AG04450 (cell line): Measurements from ENCODE around the gene UAP1L1. TPM values are rescaled to one million over a fixed set of nuclear protein-coding genes. Genes with fewer than 3 reads are reported as not detected.

Experiments
- CTCF ChIA-PET: fragments of 300-600, 350-600 bp; formaldehyde crosslinking; extraction: SDS; loops from one replicate; lab custom pipeline; 2022; ENCODE audit warnings: antibody characterized with exemption, inconsistent platforms; lab: Charles Lee
- POLR2A ChIA-PET: fragments of 350-600 bp; formaldehyde crosslinking; extraction: SDS; loops from one replicate; lab custom pipeline; 2021; ENCODE audit warnings: antibody characterized with exemption, inconsistent platforms; lab: Yijun Ruan, JAX
- DNase-seq: peaks from one replicate; pipeline ENCODE4 v3.0.0-alpha.2; 2011; ENCODE audit warnings: low read depth, low spot score
- H3K27ac ChIP-seq: one replicate; pipeline ENCODE4 v1.5.1; 2012; ENCODE audit warnings: low read depth, low read length, control low read depth
- H3K27me3 ChIP-seq: one replicate; pipeline ENCODE4 v1.6.0; 2012; ENCODE audit warnings: low read length; ENCODE audit not compliant: control insufficient read depth, insufficient read depth
- H3K4me3 ChIP-seq: 2 replicates; pipeline ENCODE4 v1.5.1; 2011; ENCODE audit warnings: mild to moderate bottlenecking, low read depth, low read length, control low read depth
- H3K9me3 ChIP-seq: 2 replicates; pipeline ENCODE4 v1.5.1; 2012; ENCODE audit warnings: low read length; ENCODE audit not compliant: control insufficient read depth, insufficient read depth
- polyA plus RNA-seq: library from polyadenylated mRNA; depleted of rRNA; stranded (reverse); fragments of >200 nt; gene quantifications from 2 replicates; pipeline ENCODE4 v1.2.3, GENCODE V29; 2011
- TF ChIP-seq, protein P1 (sequence below): IDR thresholded peaks from 2 replicates; pipeline ENCODE4 v1.5.1; 2011; ENCODE audit warnings: low read depth, low read length, control low read depth, inconsistent platforms

The UAP1L1 gene
- polyA plus RNA-seq, 1 experiment: 5.1 TPM

GRCh38 chr9:137037035-137037434 is 40.3 kb upstream of the UAP1L1 start:
- Histone ChIP-seq H3K9me3 (no peaks in the 10 kb centered on the region; the same call in 1 of the 2 replicates), H3K4me3 (no peak overlapping the region), H3K27me3 (no peaks in the 10 kb centered on the region), H3K27ac (no peak overlapping the region)
- TF ChIP-seq, protein P1, sequence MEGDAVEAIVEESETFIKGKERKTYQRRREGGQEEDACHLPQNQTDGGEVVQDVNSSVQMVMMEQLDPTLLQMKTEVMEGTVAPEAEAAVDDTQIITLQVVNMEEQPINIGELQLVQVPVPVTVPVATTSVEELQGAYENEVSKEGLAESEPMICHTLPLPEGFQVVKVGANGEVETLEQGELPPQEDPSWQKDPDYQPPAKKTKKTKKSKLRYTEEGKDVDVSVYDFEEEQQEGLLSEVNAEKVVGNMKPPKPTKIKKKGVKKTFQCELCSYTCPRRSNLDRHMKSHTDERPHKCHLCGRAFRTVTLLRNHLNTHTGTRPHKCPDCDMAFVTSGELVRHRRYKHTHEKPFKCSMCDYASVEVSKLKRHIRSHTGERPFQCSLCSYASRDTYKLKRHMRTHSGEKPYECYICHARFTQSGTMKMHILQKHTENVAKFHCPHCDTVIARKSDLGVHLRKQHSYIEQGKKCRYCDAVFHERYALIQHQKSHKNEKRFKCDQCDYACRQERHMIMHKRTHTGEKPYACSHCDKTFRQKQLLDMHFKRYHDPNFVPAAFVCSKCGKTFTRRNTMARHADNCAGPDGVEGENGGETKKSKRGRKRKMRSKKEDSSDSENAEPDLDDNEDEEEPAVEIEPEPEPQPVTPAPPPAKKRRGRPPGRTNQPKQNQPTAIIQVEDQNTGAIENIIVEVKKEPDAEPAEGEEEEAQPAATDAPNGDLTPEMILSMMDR: no peak
- POLR2A ChIA-PET: no interaction called here
- CTCF ChIA-PET: interaction anchor here (3.7 to 5.1 kb wide), 2 partner anchors 90 to 250 kb away, joined by 31 to 105 read pairs; no protein-coding TSS in a partner anchor
- DNase-seq: no peak

- TF ChIP-seq, protein P1: no peak
- H3K4me3 ChIP-seq: no peak overlapping the region
- H3K27ac ChIP-seq: no peak overlapping the region
- no peak for DNase-seq
- POLR2A ChIA-PET: no interaction called here
- H3K27me3 ChIP-seq: no peaks in the 10 kb centered on the region
- CTCF ChIA-PET: interaction anchor here (0.6 to 5.1 kb wide), 3 partner anchors 33 to 250 kb away, joined by 3 to 105 read pairs (median 31); partner anchors contain the start of gene SAPCD2
- H3K9me3 ChIP-seq: no peaks in the 10 kb centered on the region; the same call in 1 of the 2 replicates
Observed at GRCh38 chr9:137037483-137037882, 39.8 kb upstream of the UAP1L1 start.

- Histone ChIP-seq H3K27me3 (no peaks in the 10 kb centered on the region), H3K27ac (no peak overlapping the region), H3K4me3 (no peak overlapping the region), H3K9me3 (no peaks in the 10 kb centered on the region; the same call in 1 of the 2 replicates)
- TF ChIP-seq, protein P1: no peak
- ChIA-PET POLR2A (no interaction called here), CTCF (interaction anchor here (1.3 kb wide), 1 partner anchor 25 kb away, joined by 3 read pairs; no protein-coding TSS in a partner anchor)
- DNase-seq: no peak
Observed at GRCh38 chr9:137038916-137039315, 38.4 kb upstream of the UAP1L1 start.

- Histone ChIP-seq H3K27ac (no peak overlapping the region), H3K9me3 (no peaks in the 10 kb centered on the region; the same call in 1 of the 2 replicates), H3K27me3 (no peaks in the 10 kb centered on the region), H3K4me3 (no peak overlapping the region)
- TF ChIP-seq, protein P1: no peak
- ChIA-PET POLR2A (no interaction called here), CTCF (interaction anchor here (1.0 to 1.3 kb wide), 2 partner anchors 10 to 24 kb away, joined by 3 to 8 read pairs; no protein-coding TSS in a partner anchor)
- no peak for DNase-seq
Observed at GRCh38 chr9:137039611-137040366, 37.5 kb upstream of the UAP1L1 start.

DNA sequence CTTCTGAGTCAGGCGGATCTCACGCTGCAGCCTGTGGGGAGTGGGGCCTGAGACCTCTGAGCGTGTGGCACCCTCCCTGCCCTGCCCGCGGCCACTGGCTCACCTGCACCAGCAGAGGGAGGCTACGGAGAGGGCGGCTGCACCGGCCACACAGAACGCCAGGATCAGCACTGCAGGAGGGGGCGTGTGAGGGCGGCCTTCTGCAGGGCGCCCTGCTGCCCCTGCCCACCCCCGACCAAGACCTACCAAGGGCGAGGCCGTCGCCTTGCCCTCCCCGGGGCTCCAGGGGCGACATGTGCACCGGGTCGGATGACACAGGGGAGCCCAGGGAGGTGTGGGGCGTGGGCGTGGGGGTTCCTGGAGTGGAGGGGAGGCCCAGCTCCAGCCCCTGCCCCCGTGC is 36.7 kb upstream of the UAP1L1 start:
- Histone ChIP-seq H3K9me3 (no peaks in the 10 kb centered on the region; the same call in 1 of the 2 replicates), H3K4me3 (no peak overlapping the region), H3K27me3 (no peaks in the 10 kb centered on the region), H3K27ac (no peak overlapping the region)
- TF ChIP-seq, protein P1: no peak
- ChIA-PET CTCF (no interaction called here), POLR2A (no interaction called here)
- DNase-seq: no peak
